Colon (tissue), 2 donors: ENCODE measurements around the gene CYP4B1.
"Not testable (repeated sequence)": the region's sequence is repeated elsewhere in the genome, so short reads cannot be mapped to it uniquely, and the experiment has no call there.

Source experiments
- FAIRE-seq: peaks from 2 replicates; lab custom pipeline; 2012; peaks lifted over from hg19 to GRCh38; lab: Jason Lieb, UNC
- donor health status: control.
- donor health status: control.

Gene CYP4B1

DNA sequence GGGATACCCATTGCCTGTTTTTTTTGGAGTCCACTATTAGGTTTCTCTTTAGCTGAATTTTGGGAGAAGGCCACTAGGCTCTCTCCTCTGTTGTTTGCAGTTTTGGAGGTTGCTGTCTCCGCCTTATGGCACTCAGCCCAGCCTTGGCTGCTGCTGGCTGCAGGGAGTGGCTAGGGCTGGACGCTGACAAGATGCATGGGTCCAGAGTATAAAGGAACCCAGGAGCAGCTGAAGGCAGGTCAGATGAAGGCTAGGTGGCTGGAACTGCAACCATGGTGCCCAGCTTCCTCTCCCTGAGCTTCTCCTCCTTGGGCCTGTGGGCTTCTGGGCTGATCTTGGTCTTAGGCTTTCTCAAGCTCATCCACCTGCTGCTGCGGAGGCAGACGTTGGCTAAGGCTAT lies at the start of gene CYP4B1:
TSS of gene CYP4B1 (plus strand) at position 237 of the 400 bp plus-strand sequence. CDS start at position 273, 36 bp downstream.
- FAIRE-seq, result no peak

GRCh38 chr1:46749404-46749803 lies 49.4 kb upstream of the CYP4B1 start:
- no peak for FAIRE-seq

DNA sequence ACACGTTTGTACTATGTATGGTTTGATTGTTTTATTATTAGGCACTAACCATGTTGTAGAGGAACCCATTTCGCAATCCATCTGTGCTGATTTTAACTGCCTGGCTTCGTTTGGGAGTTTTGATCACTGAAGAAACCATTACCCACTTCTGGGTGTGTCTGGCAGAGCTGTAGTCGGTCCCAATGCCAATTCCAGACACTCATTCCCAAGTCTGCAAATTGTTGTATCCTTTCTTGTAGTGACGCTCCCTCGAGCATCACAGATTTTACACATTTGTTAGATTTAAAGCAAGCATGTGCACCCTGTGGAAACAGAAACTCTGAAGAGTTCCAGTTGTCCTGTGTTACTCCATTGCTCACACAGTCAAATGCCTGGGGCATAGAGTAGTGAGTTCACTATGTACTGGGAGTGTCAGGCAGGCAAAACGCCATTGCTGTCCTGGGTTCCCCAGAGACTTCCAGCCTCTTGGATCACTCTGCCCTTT lies 48.9 kb upstream of the CYP4B1 start:
- no peak for FAIRE-seq

DNA sequence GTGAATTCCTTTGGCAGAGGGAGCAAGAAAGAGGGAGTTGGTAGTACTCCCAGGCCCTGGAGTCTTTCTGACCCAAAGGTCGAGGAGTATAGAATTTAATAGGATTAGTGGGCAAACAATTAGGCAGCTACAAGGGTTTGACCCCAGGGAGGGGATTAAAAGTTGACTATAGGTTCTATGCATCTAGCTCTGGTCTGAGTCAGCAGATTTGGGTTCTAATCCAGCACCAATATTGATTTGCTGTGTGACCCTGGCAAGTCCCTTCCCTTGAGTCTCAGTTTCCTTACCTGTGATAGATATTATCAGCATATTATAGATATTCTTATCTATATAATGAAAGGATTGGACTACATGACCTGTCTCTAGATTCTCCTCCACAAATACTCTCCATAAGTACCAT lies 44.9 kb upstream of the CYP4B1 start:
- FAIRE-seq, result no peak

DNA sequence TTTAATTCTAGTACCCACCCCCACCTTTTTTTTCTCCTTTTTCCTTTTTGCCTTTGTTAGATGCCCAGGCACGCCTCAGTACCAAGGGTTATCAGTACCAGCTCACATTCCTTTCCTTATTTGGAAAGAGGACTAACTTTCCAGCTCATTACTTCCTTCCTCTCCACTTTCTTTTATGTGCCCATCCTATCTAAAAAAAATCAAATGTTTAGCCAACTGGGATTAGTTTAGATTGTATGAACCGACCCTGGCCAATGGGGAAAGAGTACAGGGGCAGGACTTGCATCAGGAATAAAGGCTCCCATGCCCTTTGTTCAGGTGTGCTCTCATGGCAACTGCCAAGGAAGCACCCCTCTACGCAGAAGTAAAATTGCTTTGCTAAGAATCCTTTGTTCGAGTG lies 44.1 kb upstream of the CYP4B1 start:
- not testable (repeated sequence) for FAIRE-seq

GRCh38 chr1:46755121-46755520 lies 43.7 kb upstream of the CYP4B1 start:
- FAIRE-seq, result no peak

DNA sequence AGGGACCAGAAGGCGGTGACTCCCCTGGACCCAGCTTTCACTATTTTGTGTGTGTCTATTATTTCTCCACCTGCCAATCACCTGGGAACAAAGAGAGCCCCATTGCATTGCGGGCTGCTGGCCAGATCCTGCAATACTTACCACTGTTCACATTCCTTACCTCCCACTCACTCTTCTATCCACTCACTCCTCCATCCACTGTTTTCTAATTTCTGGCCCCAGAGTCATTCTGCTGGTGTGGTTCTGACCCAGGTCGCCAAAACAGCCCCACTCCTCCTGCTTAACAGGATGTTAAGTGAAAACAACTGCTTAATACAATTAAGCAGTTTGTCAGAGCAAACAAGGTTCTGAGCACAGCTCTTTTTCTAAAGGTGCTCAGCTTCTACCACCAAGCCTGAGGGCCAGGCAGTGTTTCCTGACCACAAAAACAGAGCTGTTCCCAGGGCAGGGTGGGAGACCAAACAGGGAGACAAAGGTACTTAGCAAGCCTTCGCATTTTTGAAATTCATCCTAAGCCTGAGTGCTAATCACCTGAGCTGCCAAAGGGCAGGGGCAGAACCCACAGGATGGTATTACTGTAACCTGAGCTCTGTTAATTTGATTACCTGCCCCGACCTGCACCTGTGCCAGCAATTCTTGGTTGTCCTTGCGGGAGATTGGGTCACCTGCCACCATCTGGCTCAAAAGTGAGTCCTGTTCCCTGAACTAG lies 41.4 kb upstream of the CYP4B1 start:
- FAIRE-seq, result no peak

GRCh38 chr1:46757956-46758528 lies 40.8 kb upstream of the CYP4B1 start:
- no peak for FAIRE-seq

DNA sequence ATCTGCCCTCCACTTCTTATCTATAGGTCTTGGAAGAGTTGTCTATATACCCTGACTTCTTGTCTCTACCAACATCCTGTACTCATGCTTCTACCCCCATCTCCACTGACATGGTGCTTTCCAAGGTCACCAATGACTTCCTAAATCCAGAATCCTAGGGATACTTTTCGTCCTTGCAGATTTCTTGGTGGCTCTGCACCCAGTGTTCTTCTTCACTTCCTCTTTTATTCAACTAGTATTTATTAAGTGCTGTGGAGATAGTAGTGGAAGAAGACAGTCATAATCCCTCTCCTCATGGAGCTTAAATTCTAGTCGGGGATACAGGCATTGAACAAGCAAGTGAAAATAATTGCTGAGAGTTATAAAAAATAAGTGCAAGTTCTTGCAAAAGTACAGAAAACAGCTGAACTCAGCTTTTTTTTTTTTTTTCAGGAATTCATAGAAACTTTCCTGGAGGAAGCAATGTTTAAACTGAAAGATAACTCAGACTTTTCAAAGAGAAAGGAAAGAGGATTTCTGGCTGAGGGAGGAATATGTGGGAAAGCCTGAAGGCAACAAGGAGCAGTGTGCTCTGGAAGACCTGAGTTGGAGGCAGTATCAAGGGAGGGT lies 38.2 kb upstream of the CYP4B1 start:
- no peak for FAIRE-seq

DNA sequence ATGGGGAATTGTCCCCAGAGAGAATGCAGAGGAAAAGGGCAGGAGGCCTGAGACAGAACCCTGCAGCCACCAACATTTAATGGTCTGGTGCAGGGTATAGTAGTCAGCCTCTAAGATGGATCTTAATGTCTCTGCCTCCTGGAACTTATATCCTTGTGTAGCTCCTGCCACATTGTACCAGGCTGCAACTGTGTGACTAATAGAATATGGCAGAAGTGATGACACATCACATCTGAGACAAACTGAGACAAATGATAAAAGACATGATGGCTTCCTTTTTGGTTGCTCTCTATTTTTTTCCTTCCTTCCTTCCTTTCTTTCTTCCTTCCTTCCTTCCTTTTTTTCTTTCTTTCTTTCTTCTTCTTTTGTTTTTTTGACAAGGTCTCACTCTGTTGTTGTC lies 37.1 kb upstream of the CYP4B1 start:
- no peak for FAIRE-seq

- FAIRE-seq, result no peak
Observed at GRCh38 chr1:46764402-46764801, 34.4 kb upstream of the CYP4B1 start.

GRCh38 chr1:46767649-46768282 lies 31.1 kb upstream of the CYP4B1 start:
- FAIRE-seq, result no peak

GRCh38 chr1:46768445-46768844 lies 30.4 kb upstream of the CYP4B1 start:
- no peak for FAIRE-seq

- FAIRE-seq, result no peak
Observed at GRCh38 chr1:46769028-46769740, 29.7 kb upstream of the CYP4B1 start.

- FAIRE-seq, result no peak
Observed at GRCh38 chr1:46770541-46770940, 28.3 kb upstream of the CYP4B1 start.

- FAIRE-seq, result no peak
Observed at GRCh38 chr1:46772571-46772970, 26.3 kb upstream of the CYP4B1 start.

GRCh38 chr1:46774297-46774696 lies 24.5 kb upstream of the CYP4B1 start:
- no peak for FAIRE-seq

- FAIRE-seq, result not testable (repeated sequence)
Observed at GRCh38 chr1:46778456-46778855, 20.4 kb upstream of the CYP4B1 start.

DNA sequence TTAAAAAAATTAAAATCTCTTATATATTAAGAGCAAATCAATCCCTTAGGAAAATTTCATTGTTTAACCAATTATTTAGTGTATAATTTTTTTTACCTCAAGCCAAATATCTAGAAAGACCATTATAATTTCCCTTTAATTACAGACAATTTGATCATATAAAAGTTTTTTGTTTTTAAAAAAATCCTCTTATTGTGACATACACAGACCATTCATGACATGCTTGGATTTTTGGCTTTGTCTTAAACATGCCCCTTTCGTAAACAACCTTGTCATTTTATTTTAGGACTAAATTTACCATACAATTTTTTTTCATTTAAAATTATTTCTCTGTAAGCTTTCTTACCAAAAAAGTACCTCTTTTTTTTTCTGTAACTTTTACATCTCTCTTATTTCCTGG lies 14.2 kb upstream of the CYP4B1 start:
- no peak for FAIRE-seq

GRCh38 chr1:46788634-46789033 lies 10.2 kb upstream of the CYP4B1 start:
- FAIRE-seq, result not testable (repeated sequence)

DNA sequence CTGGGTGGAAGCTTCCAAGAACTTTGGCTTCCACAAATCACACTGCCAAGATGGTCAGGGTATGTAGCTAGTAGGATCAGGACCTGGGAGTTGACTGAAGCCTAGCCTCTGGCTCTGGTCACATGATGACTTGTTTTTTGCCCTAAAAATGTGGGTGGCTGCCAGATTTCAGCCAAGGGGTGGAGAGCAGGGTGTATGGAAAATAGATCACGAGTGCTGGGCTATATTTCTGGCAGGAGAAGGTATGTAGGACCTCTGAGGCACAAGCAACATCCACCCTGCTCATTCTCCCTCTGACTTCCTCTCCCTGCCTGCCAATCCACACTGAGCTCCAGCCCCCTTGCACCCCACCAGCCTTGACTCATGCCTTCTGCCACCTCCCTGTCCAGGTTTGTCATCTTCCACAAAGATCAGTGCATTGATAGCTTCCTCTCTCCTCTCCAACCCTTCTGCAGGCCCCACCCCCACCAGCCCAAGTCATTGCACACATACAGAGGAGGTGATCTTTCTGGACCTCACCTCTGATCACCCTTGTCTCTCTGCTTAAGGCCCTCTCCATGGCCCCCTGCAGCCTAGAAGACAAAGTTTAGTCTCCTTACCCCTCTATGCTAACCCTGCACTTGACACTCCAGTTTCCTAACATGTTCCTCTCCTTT lies 8.3 kb upstream of the CYP4B1 start:
- FAIRE-seq, result no peak

GRCh38 chr1:46793126-46793525 lies 5.7 kb upstream of the CYP4B1 start:
- no peak for FAIRE-seq
